ENCODE measurements around the gene BRMS1.

The BRMS1 gene

GRCh38 chr11:66287889-66288670 lies 56.8 kb downstream of the BRMS1 start:
- in situ Hi-C loops (cut with MboI; ENCODE audit: low sequenced_read_pairs), result no loop called here
